GM21360 (cell line): Measurements from ENCODE around the gene SUV39H2.
"Not testable (repeated sequence)": the region's sequence is repeated elsewhere in the genome, so short reads cannot be mapped to it uniquely, and the experiment has no call there.

Source experiments
- ATAC-seq: cut with Tn5 transposase; IDR thresholded peaks from one replicate; pipeline ENCODE4 v1.9.1; 2021; ENCODE audit warnings: mild to moderate bottlenecking, moderate library complexity; ENCODE audit not compliant: unreplicated experiment

SUV39H2 gene, protein sequence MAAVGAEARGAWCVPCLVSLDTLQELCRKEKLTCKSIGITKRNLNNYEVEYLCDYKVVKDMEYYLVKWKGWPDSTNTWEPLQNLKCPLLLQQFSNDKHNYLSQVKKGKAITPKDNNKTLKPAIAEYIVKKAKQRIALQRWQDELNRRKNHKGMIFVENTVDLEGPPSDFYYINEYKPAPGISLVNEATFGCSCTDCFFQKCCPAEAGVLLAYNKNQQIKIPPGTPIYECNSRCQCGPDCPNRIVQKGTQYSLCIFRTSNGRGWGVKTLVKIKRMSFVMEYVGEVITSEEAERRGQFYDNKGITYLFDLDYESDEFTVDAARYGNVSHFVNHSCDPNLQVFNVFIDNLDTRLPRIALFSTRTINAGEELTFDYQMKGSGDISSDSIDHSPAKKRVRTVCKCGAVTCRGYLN

DNA sequence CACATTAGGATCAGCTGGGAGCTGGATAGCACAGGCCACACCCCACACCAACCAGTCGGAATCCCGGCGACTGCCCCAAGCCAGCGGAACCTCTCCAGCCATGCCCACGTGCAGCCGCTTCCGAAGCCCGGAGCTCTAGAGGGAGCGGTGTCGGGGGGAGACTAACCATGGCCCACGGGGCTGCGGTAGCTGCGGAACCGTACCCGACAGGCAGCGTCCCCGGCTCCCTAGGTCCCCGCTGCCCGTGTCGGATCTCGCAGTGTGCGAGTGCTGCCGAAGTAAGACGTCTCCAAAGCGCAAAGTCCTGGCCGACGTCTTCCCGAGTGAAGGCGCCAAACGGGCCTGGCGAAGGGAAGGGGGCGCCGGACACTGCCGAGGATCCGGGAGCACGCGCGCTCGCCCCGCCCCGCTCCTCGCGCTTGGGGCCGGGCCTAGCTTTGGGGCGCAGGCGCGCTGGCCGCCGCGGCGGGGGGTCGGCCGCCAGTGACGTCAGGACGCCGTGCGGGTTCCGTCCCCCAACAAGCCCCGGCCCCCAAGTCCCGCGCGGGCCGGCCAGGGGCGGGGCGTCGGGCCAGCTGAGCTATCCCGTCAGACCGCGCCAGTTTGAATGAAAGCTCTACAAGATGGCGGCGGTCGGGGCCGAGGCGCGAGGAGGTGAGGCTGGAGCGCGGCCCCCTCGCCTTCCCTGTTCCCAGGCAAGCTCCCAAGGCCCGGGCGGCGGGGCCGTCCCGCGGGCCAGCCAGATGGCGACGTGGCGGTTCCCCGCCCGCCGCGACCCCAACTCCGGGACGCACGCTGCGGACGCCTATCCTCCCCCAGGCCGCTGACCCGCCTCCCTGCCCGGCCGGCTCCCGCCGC is at the start of gene SUV39H2:
TSS of gene SUV39H2 (plus strand) at position 601 of the 858 bp plus-strand sequence. CDS start at position 624, 23 bp downstream.
- ATAC-seq, result peak; percentile 89

DNA sequence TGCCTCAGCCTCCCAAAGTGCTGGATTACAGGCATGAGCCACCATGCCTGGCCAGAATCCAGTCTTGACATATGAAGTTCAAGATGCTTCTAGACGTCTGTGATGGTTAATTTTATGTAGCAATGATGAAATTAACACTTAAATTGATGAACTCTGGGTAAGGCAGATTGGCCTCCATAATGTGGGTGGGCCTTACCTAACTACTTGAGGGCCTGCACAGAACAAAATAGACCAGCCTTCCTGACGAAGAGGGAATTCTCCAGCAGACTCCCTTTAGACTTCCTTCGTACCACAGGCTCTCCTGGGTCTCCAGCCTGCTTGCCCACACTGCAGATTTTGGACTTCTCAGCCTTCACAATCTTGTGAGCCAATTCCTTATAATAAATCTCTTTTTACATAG is 45.6 kb upstream of the SUV39H2 start:
- no peak for ATAC-seq

DNA sequence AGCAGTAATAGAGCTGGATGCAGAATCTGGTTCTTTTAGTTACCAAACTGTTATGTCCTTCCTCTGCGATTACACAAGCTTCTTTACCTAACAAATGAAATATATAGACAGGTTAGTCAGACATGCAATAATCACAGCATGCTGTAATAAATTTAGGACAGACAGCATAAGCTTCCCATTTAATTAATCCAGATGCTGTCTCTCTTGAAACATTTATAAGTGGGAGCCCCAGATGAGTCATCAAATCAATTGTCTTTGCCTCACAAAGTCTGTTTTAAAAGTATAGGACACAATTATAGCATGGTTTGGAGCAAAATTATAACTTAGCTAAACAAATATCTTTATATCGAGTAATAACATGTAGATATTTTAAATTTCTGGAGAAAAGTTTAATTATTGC is 42.5 kb upstream of the SUV39H2 start:
- no peak for ATAC-seq

- ATAC-seq, result no peak
These were observed 41.5 kb upstream of the SUV39H2 start for GRCh38 chr10:14837003-14837756.

GRCh38 chr10:14837757-14838581 is 40.7 kb upstream of the SUV39H2 start, which contains the start of the genes CDNF, HSPA14 and MSANTD7:
Gene CDNF (minus strand): TSS chr10:14838037. CDS start chr10:14837946, 91 bp downstream.
Gene HSPA14 (plus strand): TSS chr10:14838306. CDS start chr10:14838403, 97 bp downstream.
Gene MSANTD7 (plus strand): TSS chr10:14838306. CDS start chr10:14842285, 3,979 bp downstream.
- ATAC-seq, result peak; percentile 89

DNA sequence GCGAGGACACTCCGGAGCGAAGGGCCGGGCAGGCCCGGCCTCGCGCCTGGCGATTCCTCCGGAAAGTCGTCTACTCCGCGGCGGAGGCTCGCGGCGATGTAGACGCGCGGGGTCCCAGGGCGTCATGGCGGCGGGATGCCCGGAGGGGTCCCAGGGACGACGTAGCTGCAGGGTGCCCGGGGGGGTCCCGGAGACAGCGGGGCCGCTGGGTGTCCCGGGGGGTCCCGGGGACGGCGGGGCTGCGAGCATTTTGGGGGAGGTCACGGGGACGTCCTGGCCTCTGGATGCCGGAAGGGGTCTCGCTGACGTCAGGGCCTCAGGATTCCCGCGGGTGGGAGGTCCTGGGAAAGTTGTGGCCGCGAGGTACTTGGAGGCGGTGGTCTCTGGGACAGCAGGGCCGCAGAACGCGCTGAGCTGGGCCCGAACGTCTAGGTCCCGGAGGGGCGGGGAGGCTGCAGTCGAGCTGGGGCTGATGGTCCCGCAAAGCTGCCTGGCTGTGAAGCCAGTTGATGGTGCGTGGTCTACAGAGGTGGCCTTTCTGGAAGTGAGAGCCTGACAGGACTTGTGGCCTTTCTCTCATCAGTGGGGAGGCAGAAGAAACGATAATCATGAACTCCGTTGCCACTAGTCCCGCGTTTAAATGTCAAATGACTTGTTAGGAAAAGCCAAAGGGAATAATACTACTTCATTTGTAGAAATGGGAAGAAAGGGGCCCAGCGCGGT is 39.9 kb upstream of the SUV39H2 start:
- peak; percentile 3 for ATAC-seq

GRCh38 chr10:14839305-14839695 is 39.4 kb upstream of the SUV39H2 start:
- no peak for ATAC-seq

- ATAC-seq, result no peak
These were observed 38.5 kb upstream of the SUV39H2 start for GRCh38 chr10:14840178-14840577.

DNA sequence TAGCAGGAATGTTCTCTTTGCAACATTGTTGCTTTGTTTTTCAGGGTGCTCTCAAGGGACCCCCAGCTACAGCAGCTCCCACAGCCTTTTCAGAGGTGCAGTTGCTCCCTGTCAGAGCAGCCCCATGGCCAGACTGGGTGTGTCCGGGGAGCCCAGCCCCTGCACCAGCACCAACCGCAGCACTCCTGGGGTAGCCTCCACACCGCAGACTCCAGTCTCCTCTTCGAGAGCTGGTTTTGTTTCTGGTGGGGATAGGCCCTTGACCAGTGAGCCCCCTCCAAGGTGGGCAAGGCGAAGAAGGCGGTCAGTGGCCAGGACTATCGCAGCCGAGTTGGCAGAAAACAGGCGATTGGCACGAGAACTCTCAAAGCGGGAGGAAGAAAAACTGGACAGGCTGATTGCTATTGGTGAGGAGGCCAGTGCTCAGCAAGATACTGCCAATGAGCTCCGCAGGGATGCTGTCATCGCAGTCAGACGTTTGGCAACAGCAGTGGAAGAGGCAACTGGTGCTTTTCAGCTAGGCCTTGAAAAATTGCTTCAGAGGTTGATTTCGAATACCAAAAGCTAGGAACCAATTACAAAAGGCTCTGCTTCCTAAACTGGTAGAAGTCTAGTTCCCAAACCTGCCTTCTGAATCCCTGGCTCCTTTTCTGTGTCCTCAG is 35.2 kb upstream of the SUV39H2 start:
- ATAC-seq, result no peak

- ATAC-seq, result no peak
These were observed 33.7 kb upstream of the SUV39H2 start for GRCh38 chr10:14844948-14845347.

- ATAC-seq, result no peak
These were observed 26.4 kb upstream of the SUV39H2 start for GRCh38 chr10:14852236-14852635.

GRCh38 chr10:14855453-14855852 is 23.2 kb upstream of the SUV39H2 start:
- no peak for ATAC-seq

DNA sequence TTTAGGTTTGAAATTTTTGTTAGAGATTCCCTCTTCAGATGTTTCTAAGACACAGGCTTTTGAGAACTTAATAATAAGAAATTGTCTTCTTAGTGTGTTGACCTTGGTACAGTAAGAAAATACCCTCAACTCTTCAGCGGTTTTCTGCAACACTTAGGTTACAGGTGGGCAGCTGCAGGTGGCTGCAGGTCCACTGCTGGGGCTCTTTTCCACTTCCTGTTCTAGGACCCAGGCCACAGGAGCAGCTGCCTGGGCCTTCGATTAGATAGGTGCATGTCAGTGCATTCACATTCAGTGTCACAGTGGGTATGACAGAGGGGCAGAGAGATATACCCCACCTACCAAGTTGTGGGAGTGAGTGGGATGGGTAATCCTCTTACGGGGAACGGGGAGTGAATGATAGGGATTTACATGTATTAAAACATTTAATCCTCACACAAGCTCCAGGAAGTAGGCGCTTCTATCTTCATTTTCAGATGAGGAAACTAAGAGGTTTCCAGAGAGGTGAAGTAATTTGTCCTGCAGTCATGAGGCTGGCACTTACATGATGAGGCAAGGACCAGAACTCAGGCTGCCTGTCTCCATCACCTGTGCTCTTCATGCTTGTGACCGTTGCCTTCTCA is 20.2 kb upstream of the SUV39H2 start:
- ATAC-seq, result no peak

GRCh38 chr10:14859043-14859442 is 19.6 kb upstream of the SUV39H2 start:
- no peak for ATAC-seq

GRCh38 chr10:14859775-14860174 is 18.9 kb upstream of the SUV39H2 start:
- ATAC-seq, result no peak

GRCh38 chr10:14860791-14861190 is 17.9 kb upstream of the SUV39H2 start:
- ATAC-seq, result no peak

GRCh38 chr10:14864466-14864865 is 14.2 kb upstream of the SUV39H2 start:
- ATAC-seq, result not testable (repeated sequence)

DNA sequence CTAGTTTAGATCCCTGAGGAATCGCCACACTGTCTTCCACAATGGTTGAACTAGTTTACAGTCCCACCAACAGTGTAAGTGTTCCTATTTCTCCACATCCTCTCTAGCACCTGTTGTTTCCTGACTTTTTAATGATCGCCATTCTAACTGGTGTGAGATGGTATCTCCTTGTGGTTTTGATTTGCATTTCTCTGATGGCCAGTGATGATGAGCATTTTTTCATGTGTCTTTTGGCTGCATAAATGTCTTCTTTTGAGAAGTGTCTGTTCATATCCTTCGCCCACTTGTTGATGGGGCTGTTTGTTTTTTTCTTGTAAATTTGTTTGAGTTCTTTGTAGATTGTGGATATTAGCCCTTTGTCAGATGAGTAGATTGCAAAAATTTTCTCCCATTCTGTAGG is 13.8 kb upstream of the SUV39H2 start:
- not testable (repeated sequence) for ATAC-seq
